ENCODE data around the gene TANC1.

The TANC1 gene

DNA sequence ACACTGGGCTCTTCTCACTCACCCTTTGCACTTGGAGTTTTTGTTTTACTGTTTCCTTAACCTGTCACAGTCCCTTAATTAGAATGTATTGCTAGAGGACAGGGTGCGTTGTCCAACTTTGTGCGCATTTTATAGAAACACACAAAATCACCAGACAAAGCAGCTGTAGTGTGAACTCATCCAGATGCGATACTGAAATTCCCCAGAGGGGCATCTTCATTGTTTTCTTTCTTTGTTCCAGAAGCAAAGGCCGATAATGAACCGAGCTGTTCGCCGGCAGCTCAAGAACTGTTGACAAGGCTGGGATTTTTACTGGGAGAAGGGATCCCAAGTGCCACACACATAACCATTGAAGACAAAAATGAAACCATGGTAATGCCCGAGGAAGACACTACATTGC lies 180.5 kb downstream of the TANC1 start:
- DNase-seq: no peak

DNA sequence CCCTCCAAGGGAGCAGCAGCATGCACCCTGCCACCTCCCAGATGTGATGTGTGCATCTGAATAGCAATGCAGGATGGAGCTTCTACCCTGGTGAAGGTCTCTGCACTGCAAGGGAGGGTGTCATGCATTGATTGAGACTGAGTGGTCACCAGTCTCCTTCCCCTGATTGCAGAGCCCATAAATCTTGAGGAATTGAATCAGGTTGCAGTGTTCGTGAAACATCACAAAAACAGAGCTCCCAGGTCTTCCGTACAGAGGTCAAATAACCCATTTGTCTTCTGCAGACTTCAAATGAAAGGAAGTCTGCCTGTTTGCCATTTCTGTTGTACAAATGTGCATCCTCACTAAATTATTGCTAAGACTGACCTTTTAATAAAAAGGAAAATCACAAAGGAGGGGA lies 181.3 kb downstream of the TANC1 start:
- DNase-seq: no peak

DNA sequence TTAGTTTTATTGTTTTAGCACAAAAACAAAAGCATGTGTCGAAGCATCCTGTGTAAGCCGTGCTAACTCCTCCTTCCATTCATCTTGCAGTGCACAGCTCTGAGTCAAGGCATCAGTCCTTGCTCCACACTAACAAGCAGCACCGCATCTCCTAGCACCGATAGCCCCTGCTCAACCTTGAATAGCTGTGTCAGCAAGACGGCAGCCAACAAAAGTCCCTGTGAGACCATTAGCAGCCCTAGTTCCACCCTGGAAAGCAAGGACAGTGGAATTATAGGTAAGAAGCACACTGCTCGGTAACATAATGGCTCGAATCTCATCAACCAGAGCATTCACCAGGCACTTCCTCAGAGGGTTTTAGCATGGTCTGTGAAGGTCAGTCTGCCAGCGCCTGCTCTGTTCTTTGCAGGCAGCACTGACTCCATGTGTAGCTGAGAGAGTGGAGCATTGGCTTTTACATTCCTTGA lies 181.9 kb downstream of the TANC1 start:
- no peak for DNase-seq

DNA sequence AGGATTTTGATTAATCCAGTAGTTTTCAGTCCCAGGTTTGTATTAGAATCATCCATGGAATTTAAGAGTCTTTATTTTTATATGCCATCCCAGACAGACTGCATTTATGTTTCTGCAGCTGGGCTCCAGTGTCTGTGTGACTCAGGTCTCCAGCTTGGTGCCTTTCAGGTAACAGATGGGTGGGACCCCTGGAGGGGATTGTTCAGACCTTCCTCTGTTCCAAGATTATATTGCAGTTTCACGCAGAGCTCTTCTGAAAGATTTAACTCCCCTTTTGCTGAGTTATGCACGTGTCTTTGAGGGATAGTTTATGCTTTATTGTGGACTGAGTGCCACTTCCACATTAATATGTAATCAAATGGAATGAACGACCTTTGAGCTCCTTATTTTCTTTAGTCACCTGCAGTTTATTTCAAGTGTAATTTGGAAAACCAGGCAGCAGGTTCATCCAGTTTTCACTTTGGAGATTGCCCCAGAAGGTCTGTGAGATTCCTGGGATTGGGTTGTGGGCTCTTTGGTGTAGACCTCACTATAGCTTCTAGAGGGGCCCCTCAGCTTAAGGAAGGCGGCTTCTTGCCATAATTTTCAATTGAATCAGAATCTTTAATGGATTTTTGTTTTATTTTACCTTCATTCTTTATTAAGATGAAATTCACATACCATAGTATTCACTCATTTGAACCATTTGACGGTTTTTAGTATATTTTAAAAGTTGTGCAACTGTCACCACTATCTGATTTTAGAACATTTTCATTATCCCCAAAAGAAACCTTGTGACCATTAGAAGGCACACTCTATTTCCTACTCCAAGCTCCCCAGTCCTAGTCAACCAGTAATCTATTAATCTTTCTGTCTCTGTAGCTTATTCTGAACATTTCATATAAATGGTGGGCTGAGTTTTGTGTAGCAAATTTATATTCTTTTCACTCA lies 183.0 kb downstream of the TANC1 start:
- no peak for DNase-seq

DNA sequence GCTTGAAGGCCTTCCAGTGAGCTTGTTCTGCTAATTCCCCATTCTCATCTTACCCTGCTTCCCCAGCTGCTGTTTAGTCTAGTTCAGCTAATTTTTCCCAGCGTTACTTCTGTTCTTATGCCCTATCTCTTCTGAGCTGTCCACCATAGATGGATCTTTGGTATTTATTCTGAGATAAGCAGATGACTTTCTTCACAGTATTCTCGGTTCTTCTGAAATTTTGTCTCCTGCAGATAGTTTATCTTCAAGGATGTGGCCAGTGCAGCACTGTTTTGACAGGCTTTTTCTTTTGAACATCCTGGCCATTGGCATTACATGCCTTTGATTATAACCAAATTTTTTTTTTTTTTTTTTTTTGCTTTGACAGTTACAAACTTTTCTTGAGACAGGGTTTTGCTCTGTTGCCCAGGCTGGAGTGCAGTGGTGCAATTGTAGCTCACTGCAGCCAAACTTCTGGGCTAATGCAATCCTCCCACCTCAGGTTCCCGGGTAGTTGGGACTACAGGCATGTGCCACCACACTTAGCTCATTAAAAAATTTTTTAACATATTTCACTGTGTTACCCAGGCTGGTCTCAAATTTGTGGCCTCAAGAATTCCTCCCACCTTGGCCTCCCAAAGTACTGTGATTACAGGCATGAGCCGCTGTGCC lies 183.8 kb downstream of the TANC1 start:
- DNase-seq: no peak

DNA sequence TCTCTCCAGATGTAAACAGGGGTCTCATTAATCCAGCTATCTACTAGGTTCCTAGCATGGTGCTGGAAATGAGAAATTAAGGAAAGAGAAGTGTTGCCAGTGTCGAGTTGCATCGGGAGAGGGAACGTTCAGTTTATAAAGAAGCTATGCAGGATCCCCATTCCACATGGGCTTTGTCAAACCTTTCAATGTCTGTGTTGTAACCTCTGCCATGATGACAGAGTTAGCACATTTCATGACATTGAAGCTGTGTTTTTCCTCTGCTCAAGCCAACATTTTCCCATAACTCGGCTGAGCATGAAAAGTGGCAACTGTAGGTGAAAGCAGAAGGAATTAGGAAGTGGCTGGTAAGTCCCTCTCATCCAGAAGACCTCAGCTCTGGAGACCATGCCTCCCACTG lies 184.6 kb downstream of the TANC1 start:
- DNase-seq: no peak

DNA sequence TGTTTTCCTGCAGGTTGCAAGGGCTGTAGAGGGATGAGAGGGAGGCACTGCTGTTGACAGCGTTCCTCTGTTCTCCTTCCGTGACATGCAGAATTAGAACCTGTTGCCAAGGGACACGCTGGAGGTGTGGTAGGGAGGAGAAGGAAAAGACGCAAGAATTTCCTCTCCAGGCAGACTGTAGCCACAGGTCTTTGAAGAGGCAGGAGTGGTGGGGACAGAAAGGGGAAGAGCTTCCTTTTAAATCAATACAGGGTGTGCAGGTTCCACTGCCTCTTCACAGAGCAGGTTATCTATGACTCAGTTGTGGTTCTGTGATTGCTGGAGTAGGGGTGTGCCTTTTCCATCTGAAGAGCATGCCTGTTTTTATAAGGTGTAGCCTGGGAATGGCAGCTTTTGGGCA lies 185.0 kb downstream of the TANC1 start:
- no peak for DNase-seq

DNA sequence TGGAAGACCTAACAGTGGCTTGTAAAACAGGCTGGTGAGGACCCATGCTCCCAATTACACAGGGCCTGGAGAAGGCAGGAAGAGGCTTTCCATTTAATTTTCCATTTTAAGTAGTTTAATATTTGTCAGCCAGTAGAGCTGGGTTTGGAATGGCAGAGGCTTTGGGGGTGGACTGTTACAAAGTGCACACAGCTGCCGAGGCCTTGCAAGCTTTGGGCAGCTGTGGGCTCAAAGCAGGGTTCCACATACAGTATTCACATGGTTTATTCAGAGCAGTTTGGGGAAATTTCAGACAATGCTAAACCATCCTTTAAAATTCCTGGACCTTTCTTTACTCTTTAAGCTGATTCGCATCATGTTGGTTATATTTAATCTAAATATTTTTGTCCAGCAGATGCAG lies 185.5 kb downstream of the TANC1 start:
- DNase-seq: no peak

DNA sequence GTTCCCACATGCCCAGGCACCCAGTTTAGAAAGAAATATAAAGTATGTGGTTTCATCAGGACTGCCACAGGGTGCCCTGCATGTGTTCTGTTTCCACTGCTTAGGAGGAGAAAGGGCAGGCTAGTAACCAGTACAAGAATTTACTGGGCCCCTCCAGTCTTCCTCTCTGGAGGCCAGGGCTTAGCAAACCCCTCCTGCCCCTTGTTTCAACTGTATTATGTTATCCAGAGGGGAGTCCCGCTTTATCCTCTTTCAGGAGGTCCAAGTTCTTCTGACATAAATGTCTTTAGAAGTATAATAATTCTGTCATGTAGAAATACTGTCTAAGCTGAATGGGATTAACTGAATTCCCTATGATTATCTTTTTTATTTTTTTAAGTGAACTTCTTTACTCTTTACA lies 185.9 kb downstream of the TANC1 start:
- no peak for DNase-seq

DNA sequence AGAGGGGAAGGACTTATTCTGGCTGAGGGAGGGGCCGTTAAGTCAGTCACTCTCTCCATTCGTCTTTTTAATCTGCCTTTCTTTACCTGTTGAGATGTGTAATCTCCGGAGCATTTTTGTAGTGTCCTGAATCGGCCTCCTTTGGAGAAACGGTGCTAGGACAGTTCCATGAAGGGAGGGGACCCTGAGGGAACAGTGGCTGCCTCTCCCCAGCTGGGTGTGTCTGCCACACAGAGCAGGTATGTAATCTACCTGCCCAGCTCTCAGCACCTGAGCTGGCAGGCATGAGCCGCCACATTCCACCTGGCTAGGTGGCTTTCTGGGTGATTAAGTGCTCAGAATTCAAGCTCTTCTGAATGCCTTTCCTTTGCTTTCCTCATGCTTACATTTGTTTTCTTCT lies 186.9 kb downstream of the TANC1 start:
- DNase-seq: no peak

DNA sequence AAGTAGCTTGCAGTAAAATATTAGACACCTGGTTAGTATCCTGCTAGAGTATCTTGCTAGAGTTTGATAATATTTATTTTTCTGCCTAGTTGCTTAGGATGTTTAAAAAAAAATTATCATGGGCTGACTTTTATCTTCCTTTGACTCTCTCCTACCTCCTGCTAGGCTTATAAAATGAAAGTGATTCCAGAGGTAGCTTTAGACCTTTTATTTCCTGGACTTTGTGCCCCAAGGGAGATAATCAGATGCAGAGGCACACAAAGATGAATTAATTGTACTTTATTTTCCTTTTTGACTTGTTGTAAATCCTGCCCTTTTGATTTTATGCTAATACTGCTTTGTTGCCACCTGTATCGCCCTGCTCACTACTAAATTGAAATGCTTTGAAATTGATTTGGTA lies 187.4 kb downstream of the TANC1 start:
- no peak for DNase-seq

DNA sequence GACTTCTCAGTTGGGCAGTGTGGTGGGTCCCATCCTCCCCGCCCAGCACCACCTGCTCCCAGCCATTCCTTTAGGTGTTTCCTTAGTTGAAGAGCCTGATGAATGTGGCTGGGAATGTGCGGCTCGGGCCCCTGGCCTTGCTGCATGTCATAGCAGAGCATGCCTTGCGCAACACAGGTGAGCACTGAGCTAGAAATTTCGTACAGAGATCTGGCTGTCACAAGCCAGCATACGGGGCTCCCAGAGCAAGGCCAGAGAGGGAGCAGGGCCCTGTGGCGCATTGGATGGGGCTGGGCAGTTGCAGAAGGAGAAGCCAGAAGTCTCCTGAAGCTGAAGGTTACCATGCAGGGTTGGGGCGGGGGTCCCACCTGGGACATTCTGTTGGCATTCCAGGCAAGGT lies 188.4 kb downstream of the TANC1 start:
- DNase-seq: no peak

DNA sequence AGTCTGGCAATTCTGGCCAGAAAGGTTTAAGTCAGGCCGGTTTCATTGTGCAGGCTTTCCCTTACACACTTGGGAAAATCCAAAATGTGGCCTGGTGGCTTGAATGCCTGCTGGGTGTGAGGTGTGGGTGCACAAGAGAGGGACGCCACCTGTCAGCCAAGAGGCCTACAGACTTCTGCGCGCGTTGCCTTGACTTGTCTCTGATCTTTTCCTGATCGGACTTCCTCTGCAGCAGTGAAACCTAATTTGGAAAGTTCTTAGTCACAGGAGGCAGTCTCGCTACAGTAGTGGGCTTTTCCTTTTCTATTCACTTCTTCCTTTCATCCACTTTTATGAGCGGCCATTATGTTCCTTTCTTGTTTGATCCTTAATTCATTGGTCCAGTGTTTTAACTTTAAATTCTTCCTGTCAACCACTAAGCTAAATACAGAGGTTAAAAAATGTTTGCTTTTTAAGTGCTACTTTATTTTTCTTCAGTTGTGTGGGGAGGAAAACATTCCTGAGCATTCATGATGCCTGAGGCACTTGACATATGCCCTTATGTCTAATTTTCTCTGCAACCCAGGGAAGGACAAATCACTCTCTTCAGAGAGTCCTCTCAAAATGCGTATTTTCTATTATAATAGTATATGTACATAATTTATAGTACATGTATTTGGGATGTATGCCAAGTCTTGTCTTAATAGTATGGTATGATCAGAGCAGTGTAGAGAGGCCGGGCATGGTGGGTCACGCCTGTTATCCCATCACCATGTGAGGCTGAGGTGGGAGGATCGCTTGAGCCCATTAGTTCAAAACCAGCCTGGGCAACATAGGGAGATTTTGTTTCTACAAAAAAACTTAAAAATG lies 189.1 kb downstream of the TANC1 start:
- DNase-seq: no peak

DNA sequence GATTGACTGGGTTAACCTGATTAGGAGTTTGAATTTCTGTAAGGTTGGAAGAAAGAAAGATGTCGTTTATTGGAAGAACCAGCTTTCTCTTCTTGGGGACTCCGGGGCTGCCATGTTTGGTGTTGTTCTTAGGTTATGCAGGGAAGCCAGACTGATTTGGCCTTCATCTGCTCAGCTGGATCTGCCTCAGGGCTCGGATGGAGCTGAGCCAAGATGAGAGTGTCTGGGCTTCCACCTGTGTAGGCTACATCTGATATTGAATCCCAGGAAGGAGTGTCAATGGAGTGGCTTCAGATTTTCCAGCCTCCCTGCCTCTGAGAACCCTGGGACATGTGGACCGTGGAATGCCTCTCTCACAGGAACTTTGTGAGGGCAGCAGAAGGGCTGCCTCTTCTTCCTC lies 192.0 kb downstream of the TANC1 start:
- no peak for DNase-seq

DNA sequence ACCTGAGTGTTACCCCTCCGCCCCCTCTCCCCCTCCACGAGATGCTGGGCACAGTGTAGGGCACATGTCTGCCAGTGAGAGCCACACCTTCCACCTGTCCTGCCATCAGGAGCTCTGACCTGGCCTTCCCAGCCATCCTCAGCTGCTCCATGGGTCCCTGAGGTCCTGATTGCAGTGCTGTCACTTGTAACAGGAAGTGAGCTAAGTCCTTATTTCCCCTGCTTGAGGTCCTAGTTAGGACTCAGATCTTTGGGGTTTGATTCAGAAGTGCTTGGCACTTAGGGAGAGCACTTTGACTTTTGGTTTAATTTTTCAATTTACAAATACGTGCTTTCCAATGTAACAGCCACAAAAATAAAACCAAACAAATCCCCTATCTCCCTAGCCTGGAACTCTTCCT lies 192.5 kb downstream of the TANC1 start:
- DNase-seq: no peak

DNA sequence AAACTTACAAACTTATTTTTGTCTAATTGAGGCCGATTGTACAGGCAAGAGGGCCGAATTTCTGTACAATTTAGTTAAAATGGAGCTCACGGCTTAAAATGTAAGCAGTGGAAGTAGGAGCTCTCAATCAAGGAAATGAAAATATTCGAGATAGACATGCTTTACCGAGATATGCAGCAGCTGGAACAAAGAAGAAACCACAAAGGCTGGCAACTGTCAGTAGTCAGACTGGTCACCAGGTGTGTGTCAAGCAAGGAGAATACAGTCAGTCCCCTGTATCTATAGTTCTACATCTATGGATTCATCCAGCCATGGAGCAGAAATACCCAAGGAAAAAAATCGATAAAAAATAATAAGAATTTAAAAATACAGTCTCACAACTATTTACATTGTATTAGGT lies 195.5 kb downstream of the TANC1 start:
- DNase-seq: no peak

DNA sequence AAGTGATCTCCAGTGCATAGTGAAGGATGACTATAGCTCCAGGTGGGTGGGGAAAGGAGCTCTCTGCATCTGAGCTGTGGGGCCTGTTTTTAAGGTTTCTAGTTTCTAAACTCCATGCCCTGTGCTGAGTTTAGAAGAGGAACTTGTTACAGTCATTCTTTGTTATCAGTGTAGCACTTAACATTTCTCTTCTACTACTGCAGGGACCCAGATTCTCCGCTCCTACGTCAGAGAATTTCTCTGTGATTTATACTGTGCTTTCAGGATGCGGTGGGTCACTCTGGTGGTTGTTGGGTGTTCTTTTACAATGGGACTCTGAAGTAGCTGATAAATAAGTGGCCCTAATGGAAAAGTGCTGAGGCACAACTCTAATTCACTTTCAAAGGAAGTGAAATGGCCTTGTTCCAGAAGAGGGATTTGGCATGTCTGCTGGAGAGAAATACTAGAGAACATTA lies 196.0 kb downstream of the TANC1 start:
- no peak for DNase-seq

DNA sequence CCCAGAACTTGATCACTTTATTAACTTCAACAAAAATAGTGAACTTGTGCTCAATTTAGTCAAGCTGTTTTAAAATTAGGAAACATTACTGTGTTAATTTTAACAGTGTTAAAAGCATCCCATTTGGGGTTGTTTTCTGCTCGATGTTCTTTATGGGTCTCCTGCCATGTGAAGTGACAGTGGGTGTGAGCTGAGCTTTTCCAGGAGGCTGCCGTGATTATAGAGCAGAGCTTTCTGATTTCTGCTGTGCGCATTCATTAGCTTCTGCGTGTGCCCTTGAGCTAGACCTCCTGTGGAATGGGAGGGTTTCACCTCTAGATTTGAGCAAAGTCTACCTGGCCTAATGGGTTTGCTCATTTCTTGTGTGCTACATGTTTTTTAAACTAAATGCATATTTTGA lies 196.6 kb downstream of the TANC1 start:
- no peak for DNase-seq

DNA sequence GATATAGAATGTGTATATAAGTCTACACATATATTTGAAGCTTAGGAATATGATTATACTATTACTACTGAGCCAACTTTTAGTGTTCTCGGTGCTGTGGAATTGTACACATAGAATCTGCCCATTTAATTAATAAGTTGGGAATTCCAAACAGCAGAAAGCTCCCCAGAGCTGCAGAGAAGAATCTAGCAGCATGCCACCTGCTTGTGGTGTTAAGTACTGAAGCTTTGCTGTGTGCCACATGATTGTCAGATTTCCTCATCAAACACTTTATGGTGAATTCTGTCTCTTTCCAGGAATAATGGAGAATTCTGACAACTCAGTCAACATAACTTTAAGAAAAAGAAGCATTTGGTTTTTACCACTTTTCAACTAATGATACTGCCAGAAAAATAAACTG lies 200.3 kb downstream of the TANC1 start:
- no peak for DNase-seq

DNA sequence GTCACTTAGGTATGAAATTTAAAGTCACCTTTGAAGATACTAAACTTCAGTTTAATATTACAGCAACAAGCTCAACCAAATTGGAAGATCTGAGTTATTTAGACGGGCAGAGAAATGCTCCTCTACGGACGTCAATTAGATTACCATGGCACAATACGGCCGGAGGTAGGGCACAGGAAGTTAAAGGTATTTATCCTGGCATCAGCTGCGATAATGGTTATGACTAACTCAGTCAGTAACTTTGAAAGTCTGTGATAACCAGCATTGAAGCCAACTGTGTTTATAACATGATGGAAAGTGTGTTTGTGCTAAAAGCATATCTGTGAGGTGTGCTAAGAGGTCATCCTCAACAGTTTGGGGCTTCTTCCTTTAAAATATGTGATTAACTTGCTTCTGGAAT lies 200.7 kb downstream of the TANC1 start:
- DNase-seq: no peak

DNA sequence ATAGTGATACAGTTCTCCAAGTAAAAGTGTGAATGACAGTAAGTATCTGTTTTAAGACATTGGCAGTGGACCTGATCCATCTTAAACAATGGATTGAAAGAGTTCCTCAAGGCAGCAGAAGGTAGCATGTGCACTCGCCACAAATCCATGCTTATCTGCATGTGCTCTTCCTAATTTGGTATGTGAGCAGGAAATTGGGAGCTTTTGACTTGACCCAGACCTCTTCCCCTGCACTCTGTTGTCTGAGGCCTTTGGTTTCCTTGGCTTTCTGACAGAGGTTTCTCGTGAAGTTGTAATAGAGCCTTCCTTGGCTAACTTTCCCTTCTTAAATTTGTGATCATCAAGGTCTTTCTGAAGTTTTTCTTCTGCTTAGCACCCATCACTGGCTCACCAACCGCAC lies 204.0 kb downstream of the TANC1 start:
- DNase-seq: no peak

DNA sequence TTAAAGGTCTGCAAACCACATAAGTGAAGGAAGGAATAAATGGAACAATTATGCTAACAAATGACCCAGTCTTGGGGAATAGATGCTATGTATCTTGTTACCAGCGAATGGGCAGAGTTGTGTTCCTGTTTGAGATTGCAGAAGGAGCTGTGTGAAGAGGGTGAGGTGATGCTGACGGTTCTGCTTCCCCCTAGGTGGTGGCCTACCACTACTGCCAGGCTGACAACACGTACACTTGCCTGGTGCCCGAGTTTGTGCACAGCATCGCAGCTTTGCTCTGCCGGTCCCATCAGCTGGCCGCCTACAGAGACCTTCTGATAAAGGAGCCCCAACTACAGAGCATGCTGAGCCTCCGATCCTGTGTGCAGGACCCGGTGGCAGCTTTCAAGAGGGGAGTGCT lies 206.3 kb downstream of the TANC1 start:
- DNase-seq: no peak

DNA sequence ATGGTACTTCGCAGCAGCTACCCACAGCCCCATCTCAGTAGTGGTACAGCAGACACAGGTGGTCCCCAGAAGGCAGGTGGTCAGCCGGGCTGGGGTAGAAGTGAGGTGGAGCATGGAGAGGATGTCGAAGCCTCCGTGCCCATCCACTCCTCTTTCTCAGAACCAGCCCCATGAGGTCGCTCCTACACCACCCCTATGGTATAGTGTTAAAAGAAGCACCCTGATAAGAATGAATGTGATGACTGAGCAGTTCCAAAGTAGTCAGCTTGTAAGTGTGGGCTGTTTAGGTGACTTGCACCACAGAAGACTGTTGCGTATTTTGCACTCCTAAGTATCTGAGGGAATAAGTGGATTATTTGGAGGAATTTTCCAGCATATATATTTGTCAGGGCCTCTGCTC lies 206.7 kb downstream of the TANC1 start:
- no peak for DNase-seq

DNA sequence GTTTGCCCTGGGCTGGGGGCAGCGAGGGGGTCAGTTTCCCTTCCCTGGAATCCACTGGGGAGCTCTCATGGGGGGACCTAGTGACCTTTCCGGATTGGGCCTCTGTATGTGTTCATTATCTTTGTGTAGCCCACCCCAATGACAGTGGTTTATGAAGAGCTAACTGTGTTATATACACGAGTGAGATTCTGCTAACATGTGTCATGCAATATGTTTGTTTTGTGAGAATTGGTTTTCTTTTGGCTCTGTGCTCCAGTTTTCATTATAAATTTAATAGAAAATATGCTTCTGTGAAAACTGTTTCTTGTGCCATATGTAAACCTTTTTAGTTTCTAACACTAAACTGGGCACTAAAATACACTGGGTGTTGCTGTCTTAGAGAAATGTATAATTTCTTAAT lies 207.5 kb downstream of the TANC1 start:
- no peak for DNase-seq
